DOHH2 (cell line): Measurements from ENCODE around the gene SLC16A4.

Experiments
- H3F3A ChIP-seq: fragments of 200-600 bp; sonication (generic), shearing (Covaris generic); 2 replicates; pipeline ENCODE4 v1.6.0; 2016; ENCODE audit warnings: antibody characterized with exemption, mild to moderate bottlenecking; ENCODE audit not compliant: control insufficient read depth, insufficient read depth
- H3K27ac ChIP-seq: fragments of 200-600 bp; sonication (generic); 2 replicates; pipeline ENCODE4 v1.5.1; 2014; ENCODE audit warnings: low read depth, mild to moderate bottlenecking, low read length, moderate library complexity
- H3K27me3 ChIP-seq: fragments of 200-600 bp; sonication (generic); 2 replicates; pipeline ENCODE4 v1.6.1; 2014; ENCODE audit warnings: mild to moderate bottlenecking, low read length, mixed read lengths; ENCODE audit not compliant: control insufficient read depth
- H3K36me3 ChIP-seq: fragments of 200-600 bp; sonication (generic); 2 replicates; pipeline ENCODE4 v1.6.1; 2014; ENCODE audit warnings: mild to moderate bottlenecking, low read length, moderate library complexity, mixed read lengths; ENCODE audit not compliant: control insufficient read depth
- H3K4me1 ChIP-seq: fragments of 200-600 bp; sonication (generic); 2 replicates; pipeline ENCODE4 v1.6.1; 2014; ENCODE audit warnings: mild to moderate bottlenecking, low read length, mixed read lengths; ENCODE audit not compliant: control insufficient read depth
- H3K4me2 ChIP-seq: fragments of 200-600 bp; sonication (generic); 2 replicates; pipeline ENCODE4 v1.6.0; 2014; ENCODE audit warnings: mild to moderate bottlenecking, low read length, moderate library complexity
- H3K4me3 ChIP-seq: fragments of 200-600 bp; sonication (generic); 2 replicates; pipeline ENCODE4 v1.5.1; 2014; ENCODE audit warnings: mild to moderate bottlenecking, low read length, mixed read lengths
- H3K79me2 ChIP-seq: fragments of 200-600 bp; sonication (generic); 2 replicates; pipeline ENCODE4 v1.6.1; 2014; ENCODE audit warnings: mild to moderate bottlenecking, low read length, mixed read lengths; ENCODE audit not compliant: control insufficient read depth
- H3K9me2 ChIP-seq: fragments of 200-600 bp; sonication (generic); replicated peaks from 2 replicates; pipeline ENCODE4 v1.6.1; 2014; ENCODE audit warnings: mild to moderate bottlenecking, low read length, mixed read lengths; ENCODE audit not compliant: control insufficient read depth
- H3K9me3 ChIP-seq: fragments of 200-600 bp; sonication (generic); 2 replicates; pipeline ENCODE4 v1.6.1; 2014; ENCODE audit warnings: antibody characterized with exemption, low read length, mixed read lengths; ENCODE audit not compliant: control insufficient read depth, insufficient read depth
- H4K20me1 ChIP-seq: fragments of 200-600 bp; sonication (generic); 2 replicates; pipeline ENCODE4 v1.6.0; 2014; ENCODE audit warnings: low read depth, mild to moderate bottlenecking, antibody characterized with exemption, low read length, moderate library complexity; ENCODE audit not compliant: control insufficient read depth, insufficient read depth
- EZH2phosphoT487 ChIP-seq: fragments of 200-600 bp; sonication (generic); IDR thresholded peaks from 2 replicates; pipeline ENCODE4 v1.6.1; 2017; ENCODE audit warnings: borderline replicate concordance, mild to moderate bottlenecking, antibody characterized with exemption, low read length, moderate library complexity, mixed read lengths
- TF ChIP-seq, protein P1 (sequence below): fragments of 200-600 bp; sonication (generic); IDR thresholded peaks from one replicate; pipeline ENCODE4 v1.5.1; 2014; ENCODE audit warnings: antibody characterized with exemption, mild to moderate bottlenecking, low read depth, low read length; ENCODE audit not compliant: poor library complexity, severe bottlenecking

The SLC16A4 gene

DNA sequence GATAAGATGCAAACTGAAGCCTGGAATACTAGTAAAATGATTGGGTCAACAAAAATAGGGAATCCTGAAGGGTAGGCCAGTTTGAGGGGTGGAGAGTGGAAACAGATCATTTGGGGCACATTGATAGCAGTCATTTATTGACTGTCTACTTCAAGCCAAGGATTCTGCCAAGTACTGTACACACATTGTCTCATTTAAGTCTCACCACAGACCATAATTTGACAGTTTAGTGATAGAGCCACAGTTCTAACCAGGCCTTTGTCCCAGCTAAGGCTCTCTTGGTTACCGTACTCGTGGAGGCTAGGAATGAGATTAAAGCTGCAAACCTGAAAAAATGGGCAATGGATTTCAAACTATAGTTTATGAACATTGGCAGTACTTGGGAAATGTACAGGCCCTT, 40.5 kb downstream of the SLC16A4 start:
- H3K9me3 ChIP-seq, result no peaks in the 10 kb centered on the region
- H3K27ac ChIP-seq, result no peak overlapping the region
- H4K20me1 ChIP-seq, result peaks cover 34% of the 10 kb centered on the region
- no peaks in the 10 kb centered on the region for H3K9me2 ChIP-seq
- no peaks in the 10 kb centered on the region for H3K27me3 ChIP-seq
- no peak for TF ChIP-seq EZH2phosphoT487
- TF ChIP-seq, protein P1, sequence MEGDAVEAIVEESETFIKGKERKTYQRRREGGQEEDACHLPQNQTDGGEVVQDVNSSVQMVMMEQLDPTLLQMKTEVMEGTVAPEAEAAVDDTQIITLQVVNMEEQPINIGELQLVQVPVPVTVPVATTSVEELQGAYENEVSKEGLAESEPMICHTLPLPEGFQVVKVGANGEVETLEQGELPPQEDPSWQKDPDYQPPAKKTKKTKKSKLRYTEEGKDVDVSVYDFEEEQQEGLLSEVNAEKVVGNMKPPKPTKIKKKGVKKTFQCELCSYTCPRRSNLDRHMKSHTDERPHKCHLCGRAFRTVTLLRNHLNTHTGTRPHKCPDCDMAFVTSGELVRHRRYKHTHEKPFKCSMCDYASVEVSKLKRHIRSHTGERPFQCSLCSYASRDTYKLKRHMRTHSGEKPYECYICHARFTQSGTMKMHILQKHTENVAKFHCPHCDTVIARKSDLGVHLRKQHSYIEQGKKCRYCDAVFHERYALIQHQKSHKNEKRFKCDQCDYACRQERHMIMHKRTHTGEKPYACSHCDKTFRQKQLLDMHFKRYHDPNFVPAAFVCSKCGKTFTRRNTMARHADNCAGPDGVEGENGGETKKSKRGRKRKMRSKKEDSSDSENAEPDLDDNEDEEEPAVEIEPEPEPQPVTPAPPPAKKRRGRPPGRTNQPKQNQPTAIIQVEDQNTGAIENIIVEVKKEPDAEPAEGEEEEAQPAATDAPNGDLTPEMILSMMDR, result no peak
- H3F3A ChIP-seq, result no peaks in the 10 kb centered on the region
- peak overlapping the region; percentile 36 for H3K4me3 ChIP-seq
- H3K36me3 ChIP-seq, result peaks cover 91% of the 10 kb centered on the region
- peak overlapping the region; percentile 74 for H3K4me2 ChIP-seq
- H3K4me1 ChIP-seq, result peaks cover 80% of the 10 kb centered on the region
- peaks cover 100% of the 10 kb centered on the region for H3K79me2 ChIP-seq

DNA sequence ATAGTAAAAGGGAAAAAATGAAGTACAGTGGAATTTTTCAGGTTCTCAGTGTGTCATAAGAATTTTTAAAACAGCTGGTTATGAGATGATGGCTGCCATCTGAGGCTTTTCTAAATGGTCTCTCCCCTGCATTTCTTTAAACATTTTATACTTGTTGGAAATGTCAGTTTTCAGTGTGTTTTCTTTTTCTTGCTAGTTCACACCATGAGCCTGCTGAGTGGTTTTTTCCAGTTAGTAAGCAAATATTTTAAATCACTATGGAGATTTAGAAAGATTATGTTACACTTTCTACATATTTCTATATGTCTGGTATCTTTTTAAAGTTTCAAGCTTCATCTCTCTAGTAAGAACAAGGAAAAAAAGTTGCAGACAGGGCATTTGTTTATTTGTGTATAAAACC, 42.1 kb downstream of the SLC16A4 start:
- Histone ChIP-seq H4K20me1 (peaks cover 43% of the 10 kb centered on the region), H3K4me2 (peak overlapping the region; percentile 74), H3F3A (no peaks in the 10 kb centered on the region), H3K27me3 (no peaks in the 10 kb centered on the region), H3K4me3 (peak overlapping the region; percentile 36), H3K36me3 (peaks cover 96% of the 10 kb centered on the region), H3K9me3 (no peaks in the 10 kb centered on the region), H3K27ac (no peak overlapping the region), H3K9me2 (no peaks in the 10 kb centered on the region), H3K4me1 (peaks cover 86% of the 10 kb centered on the region), H3K79me2 (peaks cover 100% of the 10 kb centered on the region)
- TF ChIP-seq, protein P1, result no peak
- TF ChIP-seq EZH2phosphoT487, result no peak

DNA sequence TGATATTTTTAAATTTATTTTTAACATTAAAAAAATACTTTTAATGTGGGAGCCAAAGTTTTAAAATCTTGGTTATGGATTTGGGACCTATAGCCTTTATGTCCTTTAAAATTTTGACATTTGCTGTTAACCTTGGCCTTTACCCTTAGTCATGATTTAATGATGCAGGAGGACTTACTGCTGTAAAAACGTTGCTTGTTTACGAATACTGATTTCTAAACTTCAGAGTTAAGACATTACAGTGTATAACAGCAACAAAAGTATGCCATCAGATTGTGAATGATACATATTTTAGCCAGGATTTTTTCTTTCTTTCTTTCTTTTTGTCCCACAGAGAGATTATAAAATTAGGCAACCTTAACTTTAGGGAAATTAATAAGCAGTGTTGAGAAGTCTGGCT, 42.8 kb downstream of the SLC16A4 start:
- H3K9me3 ChIP-seq, result no peaks in the 10 kb centered on the region
- peaks cover 96% of the 10 kb centered on the region for H3K36me3 ChIP-seq
- H3K4me2 ChIP-seq, result peak overlapping the region; percentile 74
- TF ChIP-seq, protein P1, result no peak
- TF ChIP-seq EZH2phosphoT487, result no peak
- no peaks in the 10 kb centered on the region for H3F3A ChIP-seq
- H3K4me3 ChIP-seq, result peak overlapping the region; percentile 36
- peaks cover 87% of the 10 kb centered on the region for H3K4me1 ChIP-seq
- H3K27ac ChIP-seq, result no peak overlapping the region
- H4K20me1 ChIP-seq, result peaks cover 50% of the 10 kb centered on the region
- no peaks in the 10 kb centered on the region for H3K9me2 ChIP-seq
- H3K79me2 ChIP-seq, result peaks cover 100% of the 10 kb centered on the region
- H3K27me3 ChIP-seq, result no peaks in the 10 kb centered on the region
